ENCODE measurements around the gene SPRR4.

DNA sequence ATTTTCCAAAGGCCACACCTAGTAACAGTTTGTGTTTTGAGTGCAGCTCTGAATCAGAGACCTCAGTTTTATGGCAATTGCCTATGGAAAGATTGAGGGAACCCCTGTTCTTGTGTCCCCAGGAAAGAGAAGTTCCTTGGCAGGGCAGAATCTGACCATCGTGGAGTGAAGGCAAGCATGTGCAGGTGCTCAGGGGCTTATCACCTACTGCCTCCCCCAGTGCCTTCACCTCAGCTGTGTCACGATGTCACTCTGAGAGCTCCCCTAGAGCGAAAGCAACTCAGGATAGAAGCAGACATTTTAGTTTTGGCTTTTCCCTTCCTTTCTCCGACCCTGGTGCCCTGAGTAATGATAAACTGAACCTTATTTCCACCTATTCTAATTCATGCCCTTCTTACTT, 11.6 kb downstream of the SPRR4 start:
- TF ChIP-seq POLR2A (IDR thresholded peaks at IDR 0.05), result no peak
- TF ChIP-seq, protein P1, sequence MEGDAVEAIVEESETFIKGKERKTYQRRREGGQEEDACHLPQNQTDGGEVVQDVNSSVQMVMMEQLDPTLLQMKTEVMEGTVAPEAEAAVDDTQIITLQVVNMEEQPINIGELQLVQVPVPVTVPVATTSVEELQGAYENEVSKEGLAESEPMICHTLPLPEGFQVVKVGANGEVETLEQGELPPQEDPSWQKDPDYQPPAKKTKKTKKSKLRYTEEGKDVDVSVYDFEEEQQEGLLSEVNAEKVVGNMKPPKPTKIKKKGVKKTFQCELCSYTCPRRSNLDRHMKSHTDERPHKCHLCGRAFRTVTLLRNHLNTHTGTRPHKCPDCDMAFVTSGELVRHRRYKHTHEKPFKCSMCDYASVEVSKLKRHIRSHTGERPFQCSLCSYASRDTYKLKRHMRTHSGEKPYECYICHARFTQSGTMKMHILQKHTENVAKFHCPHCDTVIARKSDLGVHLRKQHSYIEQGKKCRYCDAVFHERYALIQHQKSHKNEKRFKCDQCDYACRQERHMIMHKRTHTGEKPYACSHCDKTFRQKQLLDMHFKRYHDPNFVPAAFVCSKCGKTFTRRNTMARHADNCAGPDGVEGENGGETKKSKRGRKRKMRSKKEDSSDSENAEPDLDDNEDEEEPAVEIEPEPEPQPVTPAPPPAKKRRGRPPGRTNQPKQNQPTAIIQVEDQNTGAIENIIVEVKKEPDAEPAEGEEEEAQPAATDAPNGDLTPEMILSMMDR (IDR thresholded peaks at IDR 0.05), result no peak
